Ascending aorta (tissue), 2 donors: ENCODE results near the gene POGK. TPM values are rescaled to one million over a fixed set of nuclear protein-coding genes. Genes with fewer than 3 reads are reported as not detected.
A peak's percentile ranks its signal among the peaks of the same experiment; 100 is the strongest.
"Not testable (repeated sequence)": the region's sequence is repeated elsewhere in the genome, so short reads cannot be mapped to it uniquely, and the experiment has no call there.

Experiments used
- DNase-seq, 2 donors: peaks; one replicate each; pipeline ENCODE4 v3.0.0-alpha.2; 2019; ENCODE audit warnings: low spot score in 2 of 2
- H3K27ac ChIP-seq, 2 donors: fragments of 200-600 bp; sonication (generic); one replicate each; pipeline ENCODE4 v1.5.1; 2016 to 2017; ENCODE audit warnings: mild to moderate bottlenecking in 1 of 2
- H3K27me3 ChIP-seq: fragments of 200-600 bp; sonication (generic); one replicate; pipeline ENCODE4 v1.5.1; 2017
- H3K36me3 ChIP-seq, 2 donors: fragments of 200-600 bp; sonication (generic); one replicate each; pipeline ENCODE4 v1.5.1; 2016
- H3K4me1 ChIP-seq, 2 donors: fragments of 200-600 bp; sonication (generic); one replicate each; pipeline ENCODE4 v1.5.1; 2016 to 2017; ENCODE audit warnings: mild to moderate bottlenecking in 1 of 2
- H3K4me3 ChIP-seq, 2 donors: fragments of 200-600 bp; sonication (generic); one replicate each; pipeline ENCODE4 v1.5.1; 2016 to 2017; ENCODE audit warnings: mild to moderate bottlenecking in 1 of 2
- H3K9me3 ChIP-seq, 2 donors: fragments of 200-600 bp; sonication (generic); one replicate each; pipeline ENCODE4 v1.5.1; 2016
- intact Hi-C: fragments of 100-400 bp; cut with DNase I; formaldehyde crosslinking; loops from one replicate; pipeline ENCODE4 v1.15.1; 2023
- total RNA-seq: library from RNA; depleted of rRNA; stranded (reverse); fragments of >200 nt; gene quantifications from one replicate; pipeline ENCODE4 v1.1.0, GENCODE V29; 2016
- TF ChIP-seq, protein P1 (sequence below), 3 experiments: fragments of 200-600 bp in 2 of 3; fragments of 450-650 bp in 1 of 3; sonication (generic) in 2 of 3; IDR thresholded peaks; one replicate each; pipeline ENCODE4 v1.5.1; 2016 to 2019; ENCODE audit warnings: antibody characterized with exemption in 3 of 3, mild to moderate bottlenecking in 1 of 3, moderate library complexity in 1 of 3

POGK gene
- total RNA-seq, 1 donor from 2014 or later, result 10.2 TPM

DNA sequence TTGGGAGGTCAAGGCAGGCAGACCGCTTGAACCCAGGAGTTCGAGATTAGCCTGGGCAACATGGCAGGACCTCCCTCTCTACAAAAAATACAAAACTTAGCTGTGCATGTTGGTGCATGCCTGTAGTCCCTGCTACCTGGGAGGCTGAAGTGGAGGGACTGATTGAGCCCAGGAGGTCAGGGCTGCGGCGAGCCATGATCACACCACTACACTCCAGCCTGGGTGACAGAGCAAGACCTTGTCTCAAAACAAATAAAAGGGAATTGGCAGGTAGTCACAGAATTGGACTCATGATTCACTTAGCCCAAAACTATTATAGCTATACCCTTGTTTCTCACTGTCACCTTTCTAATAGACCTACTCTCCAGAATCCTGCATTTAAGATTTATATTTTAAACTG lies 31.3 kb downstream of the POGK start:
- no peak overlapping the region for H3K4me3 ChIP-seq
- intact Hi-C loops, result no loop called here
- no peak overlapping the region for H3K27ac ChIP-seq
- TF ChIP-seq, protein P1, sequence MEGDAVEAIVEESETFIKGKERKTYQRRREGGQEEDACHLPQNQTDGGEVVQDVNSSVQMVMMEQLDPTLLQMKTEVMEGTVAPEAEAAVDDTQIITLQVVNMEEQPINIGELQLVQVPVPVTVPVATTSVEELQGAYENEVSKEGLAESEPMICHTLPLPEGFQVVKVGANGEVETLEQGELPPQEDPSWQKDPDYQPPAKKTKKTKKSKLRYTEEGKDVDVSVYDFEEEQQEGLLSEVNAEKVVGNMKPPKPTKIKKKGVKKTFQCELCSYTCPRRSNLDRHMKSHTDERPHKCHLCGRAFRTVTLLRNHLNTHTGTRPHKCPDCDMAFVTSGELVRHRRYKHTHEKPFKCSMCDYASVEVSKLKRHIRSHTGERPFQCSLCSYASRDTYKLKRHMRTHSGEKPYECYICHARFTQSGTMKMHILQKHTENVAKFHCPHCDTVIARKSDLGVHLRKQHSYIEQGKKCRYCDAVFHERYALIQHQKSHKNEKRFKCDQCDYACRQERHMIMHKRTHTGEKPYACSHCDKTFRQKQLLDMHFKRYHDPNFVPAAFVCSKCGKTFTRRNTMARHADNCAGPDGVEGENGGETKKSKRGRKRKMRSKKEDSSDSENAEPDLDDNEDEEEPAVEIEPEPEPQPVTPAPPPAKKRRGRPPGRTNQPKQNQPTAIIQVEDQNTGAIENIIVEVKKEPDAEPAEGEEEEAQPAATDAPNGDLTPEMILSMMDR (IDR thresholded peaks at IDR 0.05), result no peak
- H3K4me1 ChIP-seq, result peaks cover 5 to 7% of the 10 kb centered on the region in 2 donors
- H3K27me3 ChIP-seq, result no peaks in the 10 kb centered on the region
- peaks cover 4 to 7% of the 10 kb centered on the region in 2 donors for H3K36me3 ChIP-seq
- no peaks in the 10 kb centered on the region for H3K9me3 ChIP-seq
- no peak for DNase-seq

DNA sequence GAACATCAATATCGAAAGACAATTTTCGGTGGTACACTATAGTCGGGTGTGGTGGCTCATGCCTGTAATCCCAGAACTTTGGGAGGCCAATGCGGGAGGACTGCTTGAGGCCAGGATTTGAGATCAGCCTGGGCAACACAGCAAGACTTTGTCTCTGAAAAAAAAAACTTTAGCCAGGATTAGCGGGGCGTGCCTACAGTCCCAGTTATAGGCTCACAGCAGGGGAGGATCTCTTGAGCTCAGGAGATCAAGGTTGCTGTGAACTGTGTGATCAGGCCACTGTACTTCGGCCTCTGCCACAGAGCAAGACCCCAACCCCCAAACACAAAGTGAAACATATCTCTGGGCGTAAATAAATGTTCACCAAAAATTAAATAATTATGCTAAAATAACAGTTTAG lies 35.2 kb downstream of the POGK start:
- H3K36me3 ChIP-seq, result no peaks in the 10 kb centered on the region
- no peaks in the 10 kb centered on the region for H3K27me3 ChIP-seq
- intact Hi-C loops, result no loop called here
- TF ChIP-seq, protein P1 (IDR thresholded peaks at IDR 0.05), result no peak
- H3K27ac ChIP-seq, result no peak overlapping the region
- H3K4me1 ChIP-seq, result peaks cover 5 to 7% of the 10 kb centered on the region in 2 donors
- H3K9me3 ChIP-seq, result no peaks in the 10 kb centered on the region
- no peak overlapping the region for H3K4me3 ChIP-seq
- DNase-seq, result no peak

DNA sequence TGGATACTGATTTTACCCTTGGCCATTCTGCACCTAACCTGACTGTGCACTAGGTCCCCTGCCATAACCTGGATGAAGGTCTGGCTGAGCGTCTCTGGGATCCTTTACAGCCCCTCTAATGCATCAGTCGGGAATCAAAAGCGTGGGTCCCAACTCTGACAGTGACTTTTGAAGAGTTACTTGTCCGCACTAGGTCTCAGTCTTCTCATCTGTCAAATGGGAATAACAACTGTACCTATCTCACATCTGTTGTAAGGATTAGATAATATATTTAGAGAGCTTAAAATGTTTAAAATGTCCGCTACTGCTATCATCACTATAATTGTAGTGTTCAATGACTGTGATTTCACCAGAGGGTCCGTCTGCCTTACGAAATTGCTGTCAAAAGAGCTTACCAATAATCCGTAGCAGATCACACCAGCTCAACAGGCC lies 36.0 kb downstream of the POGK start:
- TF ChIP-seq, protein P1 (IDR thresholded peaks at IDR 0.05), result no peak
- Histone ChIP-seq H3K4me3 (peak overlapping the region; percentile 78 to 82), H3K27me3 (no peaks in the 10 kb centered on the region), H3K27ac (peak overlapping the region; percentile 84 to 88), H3K4me1 (peaks cover 5 to 7% of the 10 kb centered on the region in 2 donors), H3K36me3 (no peaks in the 10 kb centered on the region), H3K9me3 (no peaks in the 10 kb centered on the region)
- intact Hi-C loops, result no loop called here
- no peak for DNase-seq

DNA sequence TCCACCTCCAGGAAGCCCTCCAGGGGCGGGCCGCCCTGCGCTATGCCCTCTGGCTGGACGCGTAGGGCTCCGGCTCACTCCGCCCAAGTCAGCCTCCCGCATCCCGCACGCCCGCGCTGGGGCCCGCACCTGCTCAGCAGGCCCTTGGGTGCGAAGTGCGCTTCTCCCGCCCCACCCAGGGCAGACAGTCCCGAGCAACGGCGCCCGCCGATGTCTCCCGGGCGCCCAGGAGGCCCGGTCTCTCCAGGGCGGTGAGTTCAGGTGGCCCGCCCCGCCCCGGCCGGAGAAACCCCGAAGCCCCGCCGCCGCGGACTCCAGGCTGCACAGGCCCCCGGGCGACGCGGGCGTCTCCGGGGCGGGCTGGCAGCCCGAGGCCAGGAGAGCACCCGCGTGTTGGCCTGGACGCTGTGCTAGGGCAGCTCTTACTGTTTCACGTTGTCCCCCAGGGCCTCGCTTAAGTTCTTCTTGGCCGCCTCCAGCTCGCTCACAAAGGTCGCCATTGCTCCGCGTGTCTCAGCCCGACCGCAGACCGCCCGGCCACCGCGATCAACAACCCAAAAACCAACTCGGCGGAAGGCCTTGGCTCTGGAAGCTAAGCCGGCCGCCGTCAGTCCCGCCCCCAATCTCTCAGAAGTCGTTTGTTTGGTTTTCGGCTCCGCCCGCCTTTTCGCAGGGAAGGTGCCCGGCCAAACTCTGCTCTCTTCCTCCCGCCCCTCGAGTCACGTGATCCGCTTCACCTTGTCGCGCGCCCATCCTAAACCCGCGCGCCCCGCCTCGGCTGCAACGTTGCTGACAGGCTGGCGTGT lies 36.7 kb downstream of the POGK start, which contains the start of gene TADA1:
TADA1 (minus strand) TSS at position 531 of the 806 bp plus-strand sequence; CDS start at position 500, 31 bp downstream.
- intact Hi-C loops, result loop anchor here (1.0 to 2.0 kb wide), 3 partner anchors 37 to 677 kb away; partner anchors contain the start of genes CREG1, POGK and POU2F1
- H3K27me3 ChIP-seq, result no peaks in the 10 kb centered on the region
- H3K27ac ChIP-seq, result peak within 1 kb of the TSS; percentile 84 to 88
- H3K9me3 ChIP-seq, result no peaks in the 10 kb centered on the region
- TF ChIP-seq, protein P1 (IDR thresholded peaks at IDR 0.05), result peak in 1 of 3 experiments; percentile 24
- peak; percentile 93 to 99 for DNase-seq
- H3K36me3 ChIP-seq, result no peaks in the 10 kb centered on the region
- peaks cover 5 to 7% of the 10 kb centered on the region in 2 donors for H3K4me1 ChIP-seq
- peak within 1 kb of the TSS; percentile 78 to 82 for H3K4me3 ChIP-seq

DNA sequence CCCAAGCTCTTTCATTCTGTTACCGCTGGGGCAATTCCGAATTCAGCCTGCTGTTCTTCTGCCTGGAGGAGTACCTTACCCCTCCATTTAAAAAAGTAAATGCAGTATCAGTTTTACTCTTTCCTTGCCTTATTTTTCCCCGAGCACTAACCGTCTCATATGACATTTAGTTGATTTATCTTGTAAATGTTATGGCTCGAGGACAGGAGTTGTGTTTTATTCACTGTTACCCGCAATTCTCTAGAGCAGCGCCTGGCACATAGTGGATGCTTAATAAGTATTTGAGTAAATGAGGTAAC lies 37.2 kb downstream of the POGK start:
- DNase-seq, result no peak
- peaks cover 5 to 7% of the 10 kb centered on the region in 2 donors for H3K4me1 ChIP-seq
- H3K36me3 ChIP-seq, result no peaks in the 10 kb centered on the region
- no peaks in the 10 kb centered on the region for H3K27me3 ChIP-seq
- H3K27ac ChIP-seq, result peak overlapping the region in 1 of 2 donors; percentile 84
- TF ChIP-seq, protein P1 (IDR thresholded peaks at IDR 0.05), result peak in 2 of 3 experiments; percentile 17 to 35
- no peaks in the 10 kb centered on the region for H3K9me3 ChIP-seq
- peak overlapping the region; percentile 78 to 82 for H3K4me3 ChIP-seq
- intact Hi-C loops, result loop anchor here (1.0 to 2.0 kb wide), 3 partner anchors 37 to 677 kb away; partner anchors contain the start of genes CREG1, POGK and POU2F1

DNA sequence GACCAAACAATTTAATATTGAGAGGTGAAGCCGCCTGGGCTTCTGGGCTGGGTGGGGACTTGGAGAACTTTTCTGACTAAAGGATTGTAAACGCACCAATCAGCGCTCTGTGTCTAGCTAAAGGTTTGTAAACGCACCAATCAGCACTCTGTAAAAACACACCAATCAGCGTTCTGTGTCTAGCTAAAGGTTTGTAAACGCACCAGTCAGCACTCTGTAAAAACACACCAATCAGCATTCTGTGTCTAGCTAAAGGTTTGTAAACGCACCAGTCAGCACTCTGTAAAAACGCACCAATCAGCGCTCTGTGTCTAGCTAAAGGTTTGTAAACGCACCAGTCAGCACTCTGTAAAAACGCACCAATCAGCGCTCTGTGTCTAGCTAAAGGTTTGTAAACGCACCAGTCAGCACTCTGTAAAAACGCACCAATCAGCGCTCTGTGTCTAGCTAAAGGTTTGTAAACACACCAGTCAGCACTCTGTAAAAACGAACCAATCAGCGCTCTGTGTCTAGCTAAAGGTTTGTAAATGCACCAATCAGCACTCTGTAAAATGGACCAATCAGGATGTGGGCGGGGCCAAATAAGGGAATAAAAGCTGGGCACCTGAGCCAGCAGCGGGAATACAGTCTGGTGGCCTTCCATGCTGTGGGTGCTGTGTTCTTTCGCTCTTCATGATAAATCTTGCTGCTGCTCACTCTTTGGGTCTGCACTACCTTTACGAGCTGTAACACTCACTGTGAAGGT lies 39.1 kb downstream of the POGK start:
- H3K4me1 ChIP-seq, H3K4me3 ChIP-seq, DNase-seq, H3K36me3 ChIP-seq, H3K27me3 ChIP-seq, H3K9me3 ChIP-seq, intact Hi-C loops, H3K27ac ChIP-seq: not testable (repeated sequence)
